ENCODE data around the gene TLL2.

DNA sequence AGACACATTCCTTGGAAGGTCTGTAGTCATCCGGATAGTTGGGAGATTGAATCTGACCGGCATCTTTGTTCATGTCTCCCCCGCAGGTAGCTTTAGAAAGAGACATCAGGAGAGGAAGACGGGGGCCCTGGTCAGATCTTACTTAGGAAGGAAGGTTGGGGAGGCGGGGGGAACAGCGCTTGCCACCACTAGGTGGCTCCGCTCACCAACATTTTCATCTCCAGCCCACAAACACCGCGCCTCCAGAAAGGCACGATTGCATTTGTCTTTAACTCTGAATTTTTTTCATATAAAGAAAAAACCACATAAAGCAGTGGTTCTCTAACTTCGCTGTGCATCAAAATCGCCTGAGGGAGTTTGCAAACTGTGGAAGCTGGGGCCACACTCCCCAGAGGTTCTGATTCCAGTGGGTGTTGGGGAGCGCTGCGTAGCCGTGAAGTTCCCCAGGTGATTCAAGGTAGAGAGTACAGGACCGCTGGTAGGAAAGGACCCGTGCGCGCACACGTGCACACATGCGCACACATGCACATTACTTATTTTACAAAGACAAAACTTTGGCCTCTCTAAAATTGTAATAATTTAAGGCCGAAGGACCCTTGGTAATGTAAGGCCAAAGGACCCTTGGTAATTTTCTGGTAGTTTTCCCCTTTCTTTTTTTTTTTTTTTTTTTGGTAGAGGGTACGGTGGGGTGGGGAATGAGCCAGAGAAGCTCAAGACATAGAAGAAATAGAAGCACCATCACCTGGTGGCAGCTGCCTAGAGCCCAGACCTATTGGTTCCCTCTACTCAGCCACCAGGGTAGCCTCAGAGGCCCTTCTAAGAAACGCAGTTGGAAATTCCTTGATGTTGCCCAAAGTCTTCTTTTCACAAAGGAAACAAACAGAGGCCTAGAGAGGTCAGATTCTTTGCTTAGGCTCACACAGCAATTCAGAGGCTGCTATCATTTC is 117.5 kb downstream of the TLL2 start:
- TF ChIP-seq, protein P1, sequence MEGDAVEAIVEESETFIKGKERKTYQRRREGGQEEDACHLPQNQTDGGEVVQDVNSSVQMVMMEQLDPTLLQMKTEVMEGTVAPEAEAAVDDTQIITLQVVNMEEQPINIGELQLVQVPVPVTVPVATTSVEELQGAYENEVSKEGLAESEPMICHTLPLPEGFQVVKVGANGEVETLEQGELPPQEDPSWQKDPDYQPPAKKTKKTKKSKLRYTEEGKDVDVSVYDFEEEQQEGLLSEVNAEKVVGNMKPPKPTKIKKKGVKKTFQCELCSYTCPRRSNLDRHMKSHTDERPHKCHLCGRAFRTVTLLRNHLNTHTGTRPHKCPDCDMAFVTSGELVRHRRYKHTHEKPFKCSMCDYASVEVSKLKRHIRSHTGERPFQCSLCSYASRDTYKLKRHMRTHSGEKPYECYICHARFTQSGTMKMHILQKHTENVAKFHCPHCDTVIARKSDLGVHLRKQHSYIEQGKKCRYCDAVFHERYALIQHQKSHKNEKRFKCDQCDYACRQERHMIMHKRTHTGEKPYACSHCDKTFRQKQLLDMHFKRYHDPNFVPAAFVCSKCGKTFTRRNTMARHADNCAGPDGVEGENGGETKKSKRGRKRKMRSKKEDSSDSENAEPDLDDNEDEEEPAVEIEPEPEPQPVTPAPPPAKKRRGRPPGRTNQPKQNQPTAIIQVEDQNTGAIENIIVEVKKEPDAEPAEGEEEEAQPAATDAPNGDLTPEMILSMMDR (IDR thresholded peaks at IDR 0.05; ENCODE audit: low read length): peak; percentile 86
- no peak for TF ChIP-seq EZH2 (optimal IDR thresholded peaks at IDR 0.05; ENCODE audit: low read depth, low read length)
- TF ChIP-seq EZH2phosphoT487 (IDR thresholded peaks at IDR 0.05; ENCODE audit: low read length): no peak
